DMS153 treated with DMSO at 0.1 percent for 48 hours (cell line): Measurements from ENCODE around the gene MRAP2.

ENCODE experiments used
- DNase-seq: peaks from one replicate; lab custom pipeline; 2025; ENCODE audit not compliant: unreplicated experiment; lab: John Stamatoyannopoulos, UW

MRAP2 gene, protein sequence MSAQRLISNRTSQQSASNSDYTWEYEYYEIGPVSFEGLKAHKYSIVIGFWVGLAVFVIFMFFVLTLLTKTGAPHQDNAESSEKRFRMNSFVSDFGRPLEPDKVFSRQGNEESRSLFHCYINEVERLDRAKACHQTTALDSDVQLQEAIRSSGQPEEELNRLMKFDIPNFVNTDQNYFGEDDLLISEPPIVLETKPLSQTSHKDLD

DNA sequence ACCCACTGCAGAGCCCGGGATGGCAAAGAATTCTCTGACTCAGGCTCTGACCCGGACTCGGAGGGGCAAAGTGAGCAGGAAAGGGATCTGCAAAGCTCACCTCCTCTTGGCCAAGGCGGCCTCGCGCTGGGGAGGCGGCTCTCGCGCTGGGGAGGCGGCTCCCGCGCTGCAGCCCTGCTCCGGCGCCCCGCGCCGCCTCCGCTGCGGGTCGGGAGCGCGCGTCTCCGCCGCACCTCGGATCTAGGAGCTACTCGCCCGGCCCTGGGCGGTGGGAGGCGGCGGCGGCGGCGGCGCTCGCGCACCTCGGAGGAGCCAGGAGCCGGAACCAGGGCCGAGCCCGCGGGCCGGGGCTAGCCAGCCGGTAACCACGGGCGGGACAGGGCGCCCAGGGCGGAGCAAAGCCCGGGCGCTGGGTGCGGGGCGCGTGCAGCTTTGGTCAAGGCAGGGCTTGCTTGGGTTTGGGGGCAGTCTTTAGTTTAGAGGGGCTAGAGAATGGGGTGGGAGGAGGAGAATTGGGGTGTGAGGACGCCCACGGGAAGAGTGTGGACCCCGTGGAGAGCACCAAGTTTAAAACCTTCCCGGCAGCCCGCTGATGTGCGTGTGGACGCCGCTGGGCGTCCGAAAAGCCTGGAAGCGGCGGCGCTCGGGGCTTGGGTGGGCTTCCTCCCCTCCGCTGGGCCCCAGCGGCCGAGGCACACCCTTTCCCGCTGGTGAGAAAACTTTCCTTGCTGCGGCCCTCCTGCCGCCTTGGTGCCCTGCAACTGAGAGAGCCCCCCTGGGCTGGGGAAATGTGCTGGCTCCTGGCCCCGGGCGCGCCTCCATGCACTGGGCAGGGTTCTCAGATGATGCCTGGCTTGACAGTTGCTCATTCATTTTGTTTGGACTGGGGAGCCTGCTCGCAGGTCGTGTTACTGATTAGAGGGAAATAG is at the start of gene MRAP2:
MRAP2 (plus strand) TSS at position 250 of the 929 bp plus-strand sequence. CDS start 21,547 bp downstream, outside the sequence.
- DNase-seq, result no peak

DNA sequence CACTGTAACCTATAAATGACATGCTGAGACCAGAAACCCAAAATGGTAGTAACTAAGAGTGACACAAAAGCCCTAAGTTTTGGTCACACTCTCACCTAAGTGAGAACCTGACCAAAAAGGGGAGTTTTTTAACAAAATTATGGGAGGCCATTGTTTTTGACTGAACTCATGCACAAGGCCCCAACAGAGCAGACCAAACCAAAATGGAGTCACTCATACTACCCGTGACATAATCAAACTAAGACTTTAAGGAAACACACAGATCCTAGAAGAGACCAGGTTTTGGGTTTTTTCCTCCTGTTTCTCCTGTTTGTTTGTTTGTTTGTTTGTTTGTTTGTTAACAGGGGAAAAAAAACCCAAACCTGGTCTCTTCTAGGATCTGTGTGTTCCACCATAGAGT is 49.2 kb upstream of the MRAP2 start:
- no peak for DNase-seq

DNA sequence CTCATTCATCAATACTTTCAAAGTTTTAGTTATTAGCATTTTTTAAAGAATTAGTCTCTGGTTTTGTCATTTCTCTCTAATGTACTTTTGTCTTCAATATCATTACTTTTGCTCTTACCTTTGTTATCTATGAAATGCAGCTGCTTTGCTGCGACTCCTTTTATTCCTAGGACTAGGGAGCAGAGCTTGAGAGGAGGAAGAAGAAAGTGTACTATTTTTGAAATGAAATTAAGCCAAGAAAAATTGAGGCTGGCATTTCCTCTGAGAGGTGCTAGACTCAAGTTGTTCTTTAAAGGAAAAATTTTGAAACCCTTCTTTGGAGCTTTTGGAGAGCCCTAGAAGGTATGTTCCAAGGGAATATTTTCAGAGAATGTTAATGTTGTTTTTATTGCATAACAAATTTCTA is 48.3 kb upstream of the MRAP2 start:
- DNase-seq, result no peak

DNA sequence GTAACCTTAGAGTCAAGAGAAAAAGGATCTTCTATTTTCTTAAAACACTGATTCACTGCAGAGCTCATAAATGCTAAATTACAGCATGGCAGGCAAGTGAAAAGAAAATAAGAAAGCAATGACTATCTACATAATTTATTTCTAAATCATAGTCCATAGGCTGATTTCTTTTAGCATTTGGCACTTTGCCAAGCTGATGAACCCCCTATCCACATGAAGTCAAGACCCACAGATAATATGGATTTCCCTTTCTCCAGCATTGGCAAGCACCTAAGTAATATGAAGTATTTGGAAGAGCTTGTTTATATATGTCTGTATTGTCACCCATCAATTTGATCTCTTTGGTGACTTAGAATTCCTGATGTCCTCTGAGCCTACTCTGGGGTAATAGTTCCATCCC is 47.9 kb upstream of the MRAP2 start:
- DNase-seq, result no peak

DNA sequence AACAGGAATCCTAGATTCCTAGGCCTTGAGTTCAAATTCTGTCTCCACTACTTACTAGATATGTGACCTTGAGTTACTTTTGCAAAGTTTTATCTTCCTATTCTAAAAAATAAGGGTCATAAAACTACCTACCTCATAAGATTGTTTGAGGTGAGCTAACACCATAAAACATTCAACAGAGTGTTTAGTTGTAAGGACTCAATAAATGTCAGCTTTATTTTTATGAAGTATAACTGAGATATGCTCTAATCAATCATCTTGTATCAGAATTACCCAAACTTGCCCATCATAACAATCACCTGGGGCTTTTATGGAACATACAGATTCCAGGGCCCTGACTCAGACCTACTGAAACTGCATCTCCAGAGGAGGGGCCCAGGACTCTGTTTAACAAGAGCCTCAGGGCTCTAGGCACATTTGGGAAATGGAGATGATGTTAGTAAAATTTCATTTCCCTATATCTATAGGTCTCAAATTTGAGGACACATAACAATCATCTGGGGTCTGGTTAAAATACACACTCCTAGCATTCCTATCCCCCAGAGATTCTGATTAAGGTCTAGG is 35.5 kb upstream of the MRAP2 start:
- no peak for DNase-seq

DNA sequence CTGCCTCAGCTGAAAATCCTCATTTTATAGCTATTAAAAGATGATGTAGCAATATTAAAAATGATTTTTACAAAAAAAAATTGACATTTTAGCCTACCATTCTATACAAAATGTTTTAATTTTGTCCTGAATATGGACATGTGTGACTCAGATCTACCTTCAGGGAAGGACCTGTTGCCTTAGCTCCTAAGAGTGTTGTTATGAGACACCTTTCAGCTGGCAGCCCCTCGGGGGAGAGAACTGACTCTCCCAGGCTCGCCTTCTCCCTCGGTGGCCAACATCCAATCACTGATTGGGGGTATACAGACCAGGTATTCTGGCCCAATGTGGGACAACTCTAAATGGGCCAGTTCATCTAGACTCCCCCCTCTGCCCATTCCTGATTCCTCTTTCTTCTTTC is 32.5 kb upstream of the MRAP2 start:
- no peak for DNase-seq

DNA sequence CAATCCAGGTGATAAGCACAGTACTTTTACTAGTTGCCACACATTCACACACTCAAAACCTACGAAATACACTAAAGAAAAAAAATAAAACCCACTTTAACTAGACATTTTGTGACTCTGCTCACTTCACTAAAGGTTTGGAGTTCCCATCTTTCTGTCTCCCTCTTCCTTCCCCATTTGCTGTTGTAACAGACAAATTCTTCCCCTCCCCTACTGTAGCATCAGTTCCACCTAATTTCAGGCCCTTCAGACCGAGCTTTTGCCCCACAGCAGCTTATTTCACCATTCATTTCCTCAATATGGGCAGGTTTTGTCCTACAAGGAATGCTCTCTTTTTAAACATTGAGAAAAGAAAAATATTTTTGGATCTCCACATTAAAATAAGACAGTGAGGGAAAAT is 31.3 kb upstream of the MRAP2 start:
- DNase-seq, result no peak

DNA sequence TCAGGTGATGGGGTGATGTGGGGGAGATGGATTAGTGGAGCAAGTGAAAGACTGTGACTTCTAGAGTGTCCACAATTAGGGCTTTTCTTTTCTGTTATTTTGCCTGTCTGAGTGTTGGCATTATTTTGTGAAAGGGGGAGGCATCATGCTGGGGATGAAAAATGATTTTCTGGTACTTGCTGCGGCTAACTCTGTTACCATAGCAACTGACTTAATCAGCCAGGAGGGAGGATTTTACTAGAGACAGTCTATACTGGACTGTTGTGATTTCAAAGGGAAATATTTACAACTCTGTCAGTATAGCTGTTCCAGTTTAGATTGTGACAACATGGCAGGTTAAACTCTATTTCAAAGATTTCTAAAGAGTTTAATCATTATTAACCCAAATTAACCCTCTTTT is 30.4 kb upstream of the MRAP2 start:
- DNase-seq, result no peak

DNA sequence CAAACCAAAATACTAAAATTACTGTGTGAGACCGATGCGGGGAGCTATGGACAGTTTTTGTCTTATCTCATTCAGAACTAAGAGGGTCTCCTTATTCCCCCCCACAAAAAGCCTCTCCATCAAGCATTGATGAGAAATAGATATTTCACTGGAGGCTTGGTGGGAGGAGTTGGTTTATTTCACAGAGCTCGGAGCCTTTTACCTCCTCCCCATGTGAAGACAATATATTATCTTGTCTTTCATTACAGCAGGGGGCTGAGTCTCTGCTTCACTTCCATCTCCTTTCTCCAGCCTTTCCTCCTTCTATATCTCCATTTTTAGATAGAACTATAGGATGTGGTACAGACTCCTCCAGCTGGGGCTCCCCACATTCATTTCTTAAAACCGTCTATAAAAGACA is 29.9 kb upstream of the MRAP2 start:
- DNase-seq, result no peak

DNA sequence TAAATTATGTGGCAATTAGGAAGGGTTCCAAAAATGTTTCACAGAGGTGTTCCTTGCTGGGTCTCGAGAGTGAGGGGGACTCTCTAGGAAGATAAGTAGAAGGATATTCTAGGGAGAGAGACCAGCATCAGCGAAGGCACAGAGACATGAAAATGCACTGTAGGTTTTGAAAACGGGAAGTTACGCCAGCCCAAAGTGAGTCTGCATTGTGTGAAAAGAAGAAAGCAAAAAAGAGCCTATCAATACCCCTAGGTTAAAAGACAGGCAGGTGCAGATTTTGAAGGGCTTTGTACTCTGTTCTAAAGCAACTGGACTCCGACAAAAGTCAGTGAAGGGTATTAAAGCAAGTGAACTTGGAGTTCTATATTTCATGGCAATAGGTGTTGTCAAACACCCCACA is 25.7 kb upstream of the MRAP2 start:
- DNase-seq, result no peak

DNA sequence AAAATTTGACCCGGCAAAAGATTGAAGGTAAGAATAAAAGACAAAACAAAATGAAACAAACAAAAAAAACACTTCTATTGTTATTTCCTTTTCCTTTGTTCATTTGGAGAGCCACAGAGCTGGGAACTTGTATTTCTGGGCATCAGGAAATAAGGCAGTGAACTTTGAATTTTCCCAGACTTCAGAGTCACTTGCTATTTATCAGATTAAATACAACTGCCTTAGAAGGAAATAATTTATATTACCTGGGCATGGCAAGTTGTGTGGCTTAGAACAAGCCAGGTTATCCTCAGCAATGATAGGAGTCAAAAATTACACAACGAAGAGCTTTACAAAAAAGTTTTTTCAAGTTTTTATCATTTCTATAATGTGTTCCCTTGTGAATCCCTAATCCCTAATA is 20.2 kb upstream of the MRAP2 start:
- no peak for DNase-seq

DNA sequence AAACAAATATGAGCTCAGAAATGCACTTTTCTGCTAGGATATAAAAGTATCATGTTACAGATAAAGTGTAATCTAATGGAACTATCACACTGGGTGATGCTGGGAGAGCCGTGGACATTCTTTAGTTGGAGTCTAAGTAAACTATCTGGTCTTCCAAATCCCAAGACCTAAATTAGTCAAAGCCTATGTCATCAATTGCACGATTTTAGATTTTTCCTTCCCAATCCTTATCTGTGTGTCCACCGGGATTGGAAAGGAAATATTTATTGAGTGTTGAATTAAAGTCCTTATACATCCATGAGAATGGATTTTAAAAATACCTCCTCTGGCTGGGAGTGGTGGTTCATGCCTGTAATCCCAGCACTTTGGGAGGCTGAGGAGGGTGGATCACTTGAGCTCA is 19.6 kb upstream of the MRAP2 start:
- DNase-seq, result no peak

DNA sequence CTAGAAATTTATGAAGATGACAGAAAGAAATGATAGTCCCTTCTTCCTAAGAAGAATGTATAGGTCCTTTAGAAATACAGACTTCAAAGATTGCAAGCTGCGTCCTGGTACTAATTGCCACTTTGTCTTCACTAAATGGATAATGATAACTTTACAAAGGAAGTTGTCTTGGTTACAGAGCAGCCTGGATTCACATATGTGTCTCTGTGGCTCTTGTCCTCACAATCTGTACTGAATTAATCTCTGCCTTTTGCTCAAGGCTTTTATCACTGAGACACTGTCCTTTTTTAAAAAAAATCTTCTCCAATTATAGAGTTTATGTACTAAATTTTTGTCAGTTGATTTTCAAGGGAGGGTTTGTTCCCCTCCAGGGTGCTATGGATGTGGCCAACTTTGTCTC is 17.5 kb upstream of the MRAP2 start:
- DNase-seq, result no peak

DNA sequence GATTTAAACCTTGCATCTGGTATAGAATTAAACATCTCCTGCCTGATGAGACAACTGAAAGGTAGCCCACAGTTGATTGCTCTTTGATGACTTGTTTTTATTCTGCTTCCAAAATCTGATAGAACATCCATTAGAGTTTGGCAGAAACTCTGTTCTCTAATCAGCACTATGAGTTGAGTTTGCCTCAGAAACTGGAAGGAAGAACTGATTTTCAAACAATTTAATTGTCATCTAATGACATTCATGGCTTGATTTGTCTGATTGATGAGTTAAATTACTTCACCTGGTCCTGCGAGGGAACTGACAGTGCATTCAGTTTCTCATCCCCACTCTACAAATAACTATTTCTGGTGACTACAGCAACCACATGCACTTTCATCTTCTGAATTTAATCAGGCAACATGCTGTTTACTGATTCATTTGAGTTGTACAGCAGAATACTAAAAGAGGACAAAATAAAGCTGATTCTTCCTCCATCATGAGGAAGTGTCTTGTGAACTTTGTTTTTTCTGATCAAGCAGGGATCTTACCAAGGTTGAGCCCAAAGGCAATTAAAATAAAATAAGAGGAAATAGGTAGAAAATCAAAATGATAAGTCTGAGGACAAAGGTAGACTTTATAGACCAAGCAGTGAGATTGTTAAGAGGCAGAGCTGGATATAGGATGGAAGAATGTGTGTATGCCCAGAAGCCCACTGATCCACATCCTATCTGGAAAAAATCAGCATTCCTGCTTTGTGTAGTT is 15.7 kb upstream of the MRAP2 start:
- no peak for DNase-seq

DNA sequence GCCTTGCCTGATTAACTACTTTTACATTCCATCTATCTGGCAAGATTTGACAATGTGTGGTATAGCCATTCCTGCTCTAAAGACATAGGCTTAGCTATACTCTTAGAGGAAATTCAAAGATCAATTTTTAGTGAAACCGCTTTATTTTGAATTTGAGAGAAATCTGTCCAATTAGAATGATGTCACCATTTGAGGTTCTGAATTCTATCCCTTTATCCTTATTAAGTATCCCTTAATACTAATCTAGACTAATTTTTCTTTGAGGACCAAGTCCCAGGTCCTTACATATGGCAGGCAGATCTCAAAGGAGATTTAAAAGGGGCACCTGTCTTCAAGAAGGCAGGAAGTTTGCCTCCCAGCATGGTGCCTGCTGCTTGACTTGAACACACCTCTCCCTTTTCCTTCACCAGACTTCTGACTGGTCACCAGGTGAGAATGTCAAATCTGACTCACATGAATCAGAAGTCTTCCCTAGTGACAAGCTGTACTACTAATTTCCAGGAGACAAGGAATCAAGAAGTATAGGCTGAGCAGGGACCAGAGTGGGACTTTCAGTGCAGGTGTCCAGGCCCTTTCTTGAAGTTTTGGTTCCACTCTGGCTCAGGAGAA is 15.0 kb upstream of the MRAP2 start:
- no peak for DNase-seq

DNA sequence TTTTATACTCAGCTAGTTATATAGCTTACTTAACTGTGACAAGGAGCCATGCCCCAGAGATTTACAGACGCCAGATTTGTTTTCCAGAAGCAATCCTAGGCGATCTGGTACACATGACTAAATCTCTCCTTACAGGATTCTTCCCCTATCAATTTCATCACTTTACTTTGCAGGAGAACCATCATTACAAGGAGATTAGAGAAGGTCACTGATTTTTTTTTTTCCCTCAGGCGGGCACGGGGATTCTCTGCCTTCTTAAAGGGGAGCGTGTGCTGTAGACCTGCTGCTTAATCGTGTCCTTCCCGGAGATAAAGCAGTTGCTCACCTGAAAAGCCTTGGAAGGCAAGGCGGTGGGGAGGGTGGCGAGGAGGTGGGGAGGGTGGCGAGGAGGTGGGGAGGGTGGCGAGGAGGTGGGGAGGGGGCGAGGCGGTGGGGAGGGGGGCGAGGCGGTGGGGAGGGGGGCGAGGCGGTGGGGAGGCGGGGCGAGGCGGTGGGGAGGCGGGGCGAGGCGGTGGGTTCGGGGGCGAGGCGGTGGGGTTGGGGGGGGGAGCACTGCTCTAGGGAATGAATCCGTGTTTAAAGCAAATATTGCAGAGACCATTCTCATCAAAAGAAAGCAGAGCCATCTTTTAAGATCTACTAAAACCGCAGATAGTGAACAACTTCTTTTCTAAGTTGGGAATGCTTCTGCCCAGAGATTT is 14.3 kb upstream of the MRAP2 start:
- no peak for DNase-seq

DNA sequence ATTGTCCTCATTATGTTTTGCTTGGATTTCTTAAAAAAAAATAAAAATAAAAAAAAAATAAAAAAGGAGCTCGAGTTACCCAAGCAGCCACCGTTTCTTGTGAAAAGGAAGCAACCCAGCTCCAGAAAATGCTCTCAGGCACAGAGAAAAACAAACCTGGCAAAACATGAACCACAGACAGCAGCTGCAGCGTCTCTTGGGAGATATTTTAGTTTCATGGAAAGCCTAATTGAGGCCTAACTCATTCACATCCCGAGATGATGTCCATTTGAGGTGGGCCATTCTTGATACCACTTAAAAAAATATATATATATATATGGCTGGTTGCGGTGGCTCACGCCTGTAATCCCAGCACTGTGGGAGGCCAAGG is 13.7 kb upstream of the MRAP2 start:
- no peak for DNase-seq

DNA sequence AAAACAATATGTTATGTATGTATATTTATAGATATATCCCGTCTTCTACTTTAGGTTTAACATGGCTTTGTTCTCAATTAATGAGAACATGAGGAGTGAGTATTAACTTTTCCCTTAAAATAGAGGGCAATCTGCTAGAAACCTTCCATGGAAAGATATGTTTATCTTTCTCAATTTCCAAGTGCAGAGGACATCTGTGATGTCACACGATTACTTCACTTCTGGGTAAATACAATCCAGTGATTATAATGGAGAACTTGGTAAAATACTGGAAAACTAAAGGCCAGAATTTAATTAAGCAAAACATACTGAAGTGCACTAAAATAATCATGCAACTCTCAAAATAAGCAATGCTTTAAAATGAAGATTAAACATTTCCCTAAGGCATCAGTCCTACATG is 11.9 kb upstream of the MRAP2 start:
- no peak for DNase-seq

DNA sequence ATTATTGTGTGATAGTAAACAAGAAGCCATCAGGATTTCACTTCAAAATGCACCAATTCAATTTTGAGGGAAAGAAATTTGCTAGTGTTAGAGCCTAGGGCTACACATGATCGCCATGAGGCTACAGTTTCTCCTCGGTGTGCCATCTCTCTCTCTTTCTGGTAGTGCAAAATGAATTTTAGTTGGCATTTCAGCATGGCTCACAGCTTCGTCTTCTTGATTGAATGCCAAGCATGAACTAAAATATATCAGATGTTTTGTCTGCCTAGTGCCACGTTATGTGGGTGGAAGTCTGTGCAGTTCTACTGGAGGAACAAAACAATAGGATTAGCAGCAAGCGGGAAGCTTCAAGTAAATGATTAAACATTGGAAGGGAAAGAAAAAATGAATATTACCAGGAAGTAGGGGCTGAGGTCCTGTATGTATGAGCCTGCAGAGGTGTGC is 6.8 kb upstream of the MRAP2 start:
- peak; percentile 40 for DNase-seq

DNA sequence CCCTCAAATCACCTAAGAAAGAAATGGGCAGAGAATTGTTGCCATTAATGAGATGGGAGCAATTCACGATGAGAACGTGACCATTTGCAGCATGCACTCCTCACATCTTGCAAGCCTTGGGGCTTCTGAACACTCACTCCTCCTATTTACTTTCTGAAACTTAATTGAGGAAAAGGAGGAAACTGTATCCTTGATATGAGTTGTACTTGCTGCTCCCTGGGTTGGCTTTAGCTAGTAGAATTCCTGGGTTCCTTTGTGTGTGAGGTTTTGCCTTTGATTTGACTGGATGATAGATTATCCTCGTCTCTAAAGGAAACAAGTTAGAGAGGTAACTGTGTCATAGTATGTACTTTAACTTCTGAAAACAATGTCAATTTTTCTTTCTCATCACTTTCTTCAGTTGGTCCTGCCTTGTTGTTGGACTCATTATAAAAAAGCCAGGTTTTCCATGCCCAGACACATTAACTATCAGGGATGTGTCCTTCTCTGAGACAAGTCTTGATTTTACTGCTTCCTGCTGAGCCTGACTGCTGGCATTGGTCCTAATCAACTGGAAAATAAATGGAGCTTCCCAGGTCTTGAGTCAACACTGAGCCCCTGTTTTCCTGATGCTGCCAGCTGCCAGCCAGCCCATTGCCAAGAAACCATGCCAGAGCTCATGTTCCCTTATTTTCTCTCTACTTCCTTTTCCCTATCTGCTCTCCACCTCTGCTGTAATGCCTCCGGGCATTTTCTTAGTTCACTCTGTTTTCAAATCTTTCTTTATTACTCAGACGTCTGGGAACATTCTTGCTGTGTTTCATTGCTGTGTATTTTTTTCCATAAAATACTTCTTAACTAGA is 6.0 kb upstream of the MRAP2 start:
- peak; percentile 98 for DNase-seq
